ENCODE measurements around the gene TFG.

The TFG gene

GRCh38 chr3:100766069-100766468 is 56.8 kb downstream of the TFG start:
- TF ChIP-seq CTCF (IDR thresholded peaks at IDR 0.05; ENCODE audit: insufficient read depth, missing control alignments) = no peak
- no peak for FAIRE-seq
- DNase-seq (ENCODE audit: insufficient read length, low spot score) = no peak

- FAIRE-seq (no peak), DNase-seq (ENCODE audit: insufficient read length, low spot score) (no peak)
Measured at GRCh38 chr3:100769693-100770092, 60.4 kb downstream of the TFG start.

GRCh38 chr3:100775226-100775625 is 65.9 kb downstream of the TFG start:
- DNase-seq (ENCODE audit: insufficient read length, low spot score) (no peak), FAIRE-seq (no peak)
- TF ChIP-seq CTCF (IDR thresholded peaks at IDR 0.05; ENCODE audit: insufficient read depth, missing control alignments) = no peak

More at GRCh38 chr3:100769693-100770092, 60.4 kb downstream of the TFG start:
- TF ChIP-seq CTCF (IDR thresholded peaks at IDR 0.05; ENCODE audit: insufficient read depth, missing control alignments) = no peak

GRCh38 chr3:100775669-100776068 is 66.4 kb downstream of the TFG start:
- FAIRE-seq = no peak
- no peak for TF ChIP-seq CTCF (IDR thresholded peaks at IDR 0.05; ENCODE audit: insufficient read depth, missing control alignments)
- DNase-seq (ENCODE audit: insufficient read length, low spot score) = no peak

GRCh38 chr3:100776097-100776729 is 66.9 kb downstream of the TFG start:
- FAIRE-seq = no peak
- TF ChIP-seq CTCF (IDR thresholded peaks at IDR 0.05; ENCODE audit: insufficient read depth, missing control alignments) = no peak
- DNase-seq (ENCODE audit: insufficient read length, low spot score) = no peak

GRCh38 chr3:100776746-100777145 is 67.5 kb downstream of the TFG start:
- TF ChIP-seq CTCF (IDR thresholded peaks at IDR 0.05; ENCODE audit: insufficient read depth, missing control alignments) = no peak
- DNase-seq (ENCODE audit: insufficient read length, low spot score) (no peak), FAIRE-seq (no peak)

- no peak for TF ChIP-seq CTCF (IDR thresholded peaks at IDR 0.05; ENCODE audit: insufficient read depth, missing control alignments)
- FAIRE-seq = no peak
- no peak for DNase-seq (ENCODE audit: insufficient read length, low spot score)
Measured at GRCh38 chr3:100777271-100777670, 68.0 kb downstream of the TFG start.

All from D721Med (cell line).